HepG2 (cell line): ENCODE measurements around the gene SPI1. TPM values are rescaled to one million over a fixed set of nuclear protein-coding genes. Genes with fewer than 3 reads are reported as not detected.

Source experiments
- ATAC-seq: fragments of 200-7000 bp; cut with Tn5 transposase; 3 replicates; pipeline ENCODE4 v1.9.1; 2020; ENCODE audit warnings: mild to moderate bottlenecking, moderate library complexity
- BruUV-seq: library from RNA; stranded (reverse); fragments of 400-500 nt; replicated peaks from 2 replicates; lab custom pipeline; 2021; lab: Mats Ljungman, UMichigan
- CTCF ChIA-PET: fragments of 300-600 bp; formaldehyde crosslinking; extraction: SDS; loops from one replicate; lab custom pipeline; 2021; ENCODE audit warnings: low total read pairs, inconsistent platforms, low intra/inter-chr PET ratio; lab: Yijun Ruan, JAX
- POLR2A ChIA-PET: fragments of 350-600 bp; sonication (Branson Sonifier 250); formaldehyde crosslinking; loops from one replicate; lab custom pipeline; 2020; ENCODE audit warnings: antibody characterized with exemption, inconsistent platforms; lab: Yijun Ruan, JAX
- DNase-seq: peaks from one replicate; pipeline ENCODE4 v3.0.0-alpha.2; 2015; ENCODE audit warnings: low spot score
- FAIRE-seq: peaks from 3 replicates; lab custom pipeline; 2011; peaks lifted over from hg19 to GRCh38; lab: Jason Lieb, UNC
- H2AFZ ChIP-seq: one replicate; pipeline ENCODE4 v1.6.1; 2011; ENCODE audit warnings: low read length, inconsistent platforms
- H3K27ac ChIP-seq: fragments of 300-600 bp; 3 replicates; pipeline ENCODE4 v1.8.0; 2011; ENCODE audit warnings: mixed run types, mild to moderate bottlenecking, mixed read lengths, low read length, inconsistent platforms; ENCODE audit not compliant: insufficient read depth; ENCODE audit errors: extremely low read length
- H3K27me3 ChIP-seq, 2 experiments: fragments of 200-600 bp in 1 of 2; 2 replicates in 1 of 2; 3 replicates in 1 of 2; pipeline versions ENCODE4 v1.6.0 to v1.8.0; 2011; ENCODE audit warnings: low read length in 2 of 2, mild to moderate bottlenecking in 2 of 2, moderate library complexity in 2 of 2, inconsistent platforms in 1 of 2; ENCODE audit not compliant: insufficient read depth in 2 of 2, control insufficient read depth in 1 of 2
- H3K36me3 ChIP-seq, 2 experiments: fragments of 200-600 bp in 1 of 2; replicated peaks in 1 of 2; 2 replicates in 1 of 2; 3 replicates in 1 of 2; pipeline versions ENCODE4 v1.5.1 to v1.8.0; 2011; ENCODE audit warnings: low read length in 2 of 2, inconsistent platforms in 1 of 2; ENCODE audit not compliant: insufficient read depth in 2 of 2, control insufficient read depth in 1 of 2
- H3K4me1 ChIP-seq: 2 replicates; pipeline ENCODE4 v1.5.1; 2012; ENCODE audit warnings: low read length, inconsistent platforms; ENCODE audit not compliant: insufficient read depth
- H3K4me2 ChIP-seq: 2 replicates; pipeline ENCODE4 v1.6.0; 2011; ENCODE audit warnings: low read depth, low read length, inconsistent platforms
- H3K4me3 ChIP-seq, 3 experiments: fragments of 200-600 bp in 1 of 3; sonication (generic), shearing (Covaris generic) in 1 of 3; replicated peaks in 1 of 3; 2 replicates each; pipeline ENCODE4 v1.5.1; 2011 to 2016; ENCODE audit warnings: low read length in 3 of 3, inconsistent platforms in 2 of 3, low read depth in 2 of 3, mild to moderate bottlenecking in 2 of 3, control low read depth in 1 of 3, mixed read lengths in 1 of 3; ENCODE audit not compliant: insufficient read depth in 1 of 3
- H3K79me2 ChIP-seq: one replicate; pipeline ENCODE4 v1.6.1; 2011; ENCODE audit warnings: low read length, inconsistent platforms; ENCODE audit not compliant: insufficient read depth
- H3K9ac ChIP-seq: 2 replicates; pipeline ENCODE4 v1.6.0; 2011; ENCODE audit warnings: mild to moderate bottlenecking, low read depth, low read length, inconsistent platforms; ENCODE audit not compliant: insufficient read depth
- H3K9me3 ChIP-seq: 2 replicates; pipeline ENCODE4 v1.5.1; 2012; ENCODE audit warnings: mild to moderate bottlenecking, low read length
- H4K20me1 ChIP-seq: 2 replicates; pipeline ENCODE4 v1.6.0; 2011; ENCODE audit warnings: inconsistent platforms, mild to moderate bottlenecking, low read length, moderate library complexity; ENCODE audit not compliant: insufficient read depth
- FOXK2 ChIP-seq: fragments of 450-650 bp; IDR thresholded peaks from 2 replicates; pipeline ENCODE4 v1.6.1; 2016
- KMT2A ChIP-seq: sonication (generic); formaldehyde crosslinking; IDR thresholded peaks from 2 replicates; pipeline ENCODE4 v1.4.0; 2020; ENCODE audit warnings: missing genetic modification reagents
- MAZ ChIP-seq, 2 experiments: sonication (generic) in 1 of 2; formaldehyde crosslinking in 1 of 2; IDR thresholded peaks; 2 replicates each; pipeline versions ENCODE4 v1.5.0 to v1.6.1; 2012 to 2020; ENCODE audit warnings: low read depth in 2 of 2, mild to moderate bottlenecking in 2 of 2, borderline replicate concordance in 1 of 2, improper control_type of control experiment in 1 of 2, low read length in 1 of 2, missing genetic modification reagents in 1 of 2, moderate library complexity in 1 of 2
- WGBS: methylation state at CpG from one replicate; pipeline ENCODE4 v1.1.6; 2017; ENCODE audit warnings: low lambda C conversion rate; 5-methylcytosine and 5-hydroxymethylcytosine counted together
- in situ Hi-C: cut with HindIII; loops from 2 replicates; pipeline ENCODE4 v1.10.0; 2017; ENCODE audit warnings: low pct_unique_long_range_greater_than_20kb; ENCODE audit not compliant: extremely low pct_ligation_motif_present
- intact Hi-C: fragments of 100-400 bp; cut with micrococcal nuclease; formaldehyde crosslinking; loops from one replicate; pipeline ENCODE4 v1.10.0; 2022; ENCODE audit not compliant: unreplicated experiment
- polyA plus RNA-seq, 8 experiments: library from polyadenylated mRNA; depleted of rRNA in 3 of 8; stranded (reverse) in 7 of 8; unstranded in 1 of 8; fragments of >200 nt; fragmentation: Illumina TruSeq in 4 of 8; extraction: Trizol in 4 of 8; gene quantifications; 2 replicates each; pipeline versions ENCODE4 v1.2.1 to v1.2.3, GENCODE V29; 2011 to 2016; ENCODE audit warnings: low read depth in 4 of 8, missing spikeins in 1 of 8, mixed read lengths in 1 of 8; ENCODE audit not compliant: insufficient read depth in 1 of 8
- total RNA-seq, 5 experiments: library from RNA; depleted of rRNA; stranded (reverse); fragments of >200 nt; fragmentation: Illumina TruSeq; extraction: Trizol; gene quantifications; 2 replicates each; pipeline ENCODE4 v1.2.3, GENCODE V29; 2016; ENCODE audit warnings: low read depth in 1 of 5
- TF ChIP-seq, protein P1 (sequence below): fragments of 450-650 bp; IDR thresholded peaks from 2 replicates; pipeline ENCODE4 v1.6.1; 2016
- TF ChIP-seq, protein P2 (sequence below): sonication (generic); formaldehyde crosslinking; IDR thresholded peaks from 2 replicates; pipeline ENCODE4 v1.5.1; 2020; ENCODE audit warnings: missing genetic modification reagents, mild to moderate bottlenecking, borderline replicate concordance

Gene SPI1
- total and polyA plus RNA-seq, 2 of the 13 experiments (the other 11 are each of a cell fraction or from before 2014, with no cell fraction given) = not detected

DNA sequence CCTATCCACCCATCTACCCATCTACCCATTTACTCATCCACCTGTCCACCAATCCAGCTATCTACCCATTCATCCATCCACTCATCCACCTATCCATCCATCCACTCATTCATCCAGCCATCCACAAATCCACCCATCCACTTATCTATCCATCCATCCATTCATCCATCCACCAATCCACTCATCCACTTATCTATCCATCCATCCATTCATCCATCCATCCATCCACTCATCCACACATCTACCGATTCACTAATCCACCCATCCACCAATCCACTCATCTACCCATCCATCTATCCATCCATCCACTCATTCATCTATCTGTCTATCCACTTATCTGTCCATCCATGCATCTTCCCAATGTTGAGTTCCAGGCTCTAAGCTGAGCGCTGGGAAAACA, 1.7 kb upstream of the SPI1 start:
- no peak overlapping the region for H3K27ac ChIP-seq
- ChIA-PET CTCF (no interaction called here), POLR2A (no interaction called here)
- no peaks in the 10 kb centered on the region for H3K79me2 ChIP-seq
- no peaks in the 10 kb centered on the region for H4K20me1 ChIP-seq
- no peak overlapping the region for H2AFZ ChIP-seq
- no peak for TF ChIP-seq MAZ (IDR thresholded peaks at IDR 0.05; ENCODE audit: borderline replicate concordance, low read depth, low read length)
- no peak for TF ChIP-seq MAZ (CRISPR knock-in tag; IDR thresholded peaks at IDR 0.05; ENCODE audit: low read depth)
- TF ChIP-seq FOXK2 = 0 out of 2 replicates have a peak, but pooled peaks have one; percentile 23
- FAIRE-seq (no peak), ATAC-seq (no peak), DNase-seq (no peak)
- H3K36me3 ChIP-seq = no peaks in the 10 kb centered on the region
- no TSS peak for BruUV-seq
- 18% methylated on average over 2 of the region's 2 CpGs for WGBS
- no peak overlapping the region for H3K4me3 ChIP-seq
- in situ Hi-C loops = no loop called here
- H3K9ac ChIP-seq = no peak overlapping the region
- H3K9me3 ChIP-seq = no peaks in the 10 kb centered on the region
- H3K27me3 ChIP-seq = peaks cover 0 to 9% of the 10 kb centered on the region in 2 experiments; a peak in 2 of 5 replicates
- H3K4me2 ChIP-seq = no peak overlapping the region
- H3K4me1 ChIP-seq = peaks cover 12% of the 10 kb centered on the region; the same call in 1 of the 2 replicates
- intact Hi-C loops = no loop called here

DNA sequence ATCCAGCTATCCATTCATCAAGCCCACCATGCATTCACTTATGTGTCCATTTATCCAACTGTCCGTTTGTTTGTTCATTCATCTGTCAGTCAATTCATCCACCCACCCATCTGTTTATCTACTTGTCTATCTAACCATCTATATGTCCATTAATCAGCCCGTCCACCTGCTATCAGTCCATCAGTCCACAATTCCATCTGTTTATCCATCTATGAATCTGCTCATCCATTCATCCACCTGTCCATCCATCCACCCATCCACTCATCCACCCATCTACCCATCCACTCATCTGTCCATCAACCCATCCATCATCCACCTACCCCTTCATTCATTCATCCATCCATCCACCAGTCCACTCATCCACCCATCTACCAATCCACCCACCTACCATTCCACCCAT, 970 bp upstream of the SPI1 start:
- DNase-seq (no peak), ATAC-seq (no peak), FAIRE-seq (no peak)
- Histone ChIP-seq H3K36me3 (no peaks in the 10 kb centered on the region), H3K4me3 (no peak overlapping the region), H3K4me2 (no peak overlapping the region), H4K20me1 (no peaks in the 10 kb centered on the region), H3K9me3 (no peaks in the 10 kb centered on the region), H3K79me2 (no peaks in the 10 kb centered on the region), H3K9ac (no peak overlapping the region), H3K27me3 (peaks cover 1 to 11% of the 10 kb centered on the region in 2 experiments; a peak in 2 of 5 replicates), H3K27ac (no peak overlapping the region), H3K4me1 (peaks cover 12% of the 10 kb centered on the region; the same call in 1 of the 2 replicates), H2AFZ (no peak overlapping the region)
- CTCF ChIA-PET = no interaction called here
- no peak for TF ChIP-seq KMT2A (CRISPR knock-in tag)
- TF ChIP-seq, protein P1, sequence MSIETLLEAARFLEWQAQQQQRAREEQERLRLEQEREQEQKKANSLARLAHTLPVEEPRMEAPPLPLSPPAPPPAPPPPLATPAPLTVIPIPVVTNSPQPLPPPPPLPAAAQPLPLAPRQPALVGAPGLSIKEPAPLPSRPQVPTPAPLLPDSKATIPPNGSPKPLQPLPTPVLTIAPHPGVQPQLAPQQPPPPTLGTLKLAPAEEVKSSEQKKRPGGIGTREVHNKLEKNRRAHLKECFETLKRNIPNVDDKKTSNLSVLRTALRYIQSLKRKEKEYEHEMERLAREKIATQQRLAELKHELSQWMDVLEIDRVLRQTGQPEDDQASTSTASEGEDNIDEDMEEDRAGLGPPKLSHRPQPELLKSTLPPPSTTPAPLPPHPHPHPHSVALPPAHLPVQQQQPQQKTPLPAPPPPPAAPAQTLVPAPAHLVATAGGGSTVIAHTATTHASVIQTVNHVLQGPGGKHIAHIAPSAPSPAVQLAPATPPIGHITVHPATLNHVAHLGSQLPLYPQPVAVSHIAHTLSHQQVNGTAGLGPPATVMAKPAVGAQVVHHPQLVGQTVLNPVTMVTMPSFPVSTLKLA = peak; percentile 27; the same call in 1 of the 2 replicates
- TF ChIP-seq, protein P2, sequence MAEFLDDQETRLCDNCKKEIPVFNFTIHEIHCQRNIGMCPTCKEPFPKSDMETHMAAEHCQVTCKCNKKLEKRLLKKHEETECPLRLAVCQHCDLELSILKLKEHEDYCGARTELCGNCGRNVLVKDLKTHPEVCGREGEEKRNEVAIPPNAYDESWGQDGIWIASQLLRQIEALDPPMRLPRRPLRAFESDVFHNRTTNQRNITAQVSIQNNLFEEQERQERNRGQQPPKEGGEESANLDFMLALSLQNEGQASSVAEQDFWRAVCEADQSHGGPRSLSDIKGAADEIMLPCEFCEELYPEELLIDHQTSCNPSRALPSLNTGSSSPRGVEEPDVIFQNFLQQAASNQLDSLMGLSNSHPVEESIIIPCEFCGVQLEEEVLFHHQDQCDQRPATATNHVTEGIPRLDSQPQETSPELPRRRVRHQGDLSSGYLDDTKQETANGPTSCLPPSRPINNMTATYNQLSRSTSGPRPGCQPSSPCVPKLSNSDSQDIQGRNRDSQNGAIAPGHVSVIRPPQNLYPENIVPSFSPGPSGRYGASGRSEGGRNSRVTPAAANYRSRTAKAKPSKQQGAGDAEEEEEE = no peak
- WGBS = 4% methylated on average over 2 of the region's 2 CpGs
- in situ Hi-C loops = loop anchor here (10.0 kb wide), 1 partner anchor 75 kb away; no protein-coding TSS in a partner anchor
- BruUV-seq = no TSS peak
- POLR2A ChIA-PET = no interaction called here
- intact Hi-C loops = no loop called here
